Natural killer cell (primary cell): ENCODE data around the gene TPH2. TPM values are rescaled to one million over a fixed set of nuclear protein-coding genes. Genes with fewer than 3 reads are reported as not detected.

Source experiments
- ATAC-seq, 3 donors: fragments of 150-1000 bp in 2 of 3; fragments of 200-7000 bp in 1 of 3; cut with Tn5 transposase; 1 replicate in 1 of 3; 2 replicates in 2 of 3; pipeline ENCODE4 v1.10.0; 2021; ENCODE audit warnings: mild to moderate bottlenecking in 2 of 3, moderate library complexity in 2 of 3
- DNase-seq, 2 donors: peaks; one replicate each; pipeline versions ENCODE4 v3.0.0 to v3.0.0-alpha.2; 2013 to 2021; ENCODE audit warnings: mixed read lengths in 1 of 2
- H3K27ac ChIP-seq: one replicate; pipeline ENCODE4 v1.5.1; 2013; ENCODE audit warnings: mild to moderate bottlenecking, low read length
- H3K27me3 ChIP-seq: one replicate; pipeline ENCODE4 v1.6.1; 2013; ENCODE audit warnings: low read length; ENCODE audit not compliant: control insufficient read depth, insufficient read depth
- H3K36me3 ChIP-seq: one replicate; pipeline ENCODE4 v1.6.1; 2013; ENCODE audit warnings: low read length; ENCODE audit not compliant: control insufficient read depth, insufficient read depth
- H3K4me1 ChIP-seq: one replicate; pipeline ENCODE4 v1.6.1; 2013; ENCODE audit warnings: low read length; ENCODE audit not compliant: control insufficient read depth, insufficient read depth
- H3K4me3 ChIP-seq: one replicate; pipeline ENCODE4 v1.5.1; 2013; ENCODE audit warnings: low read length
- H3K9me3 ChIP-seq: one replicate; pipeline ENCODE4 v1.6.1; 2013; ENCODE audit warnings: low read length; ENCODE audit not compliant: control insufficient read depth, insufficient read depth
- H3K27ac Mint-ChIP-seq, 2 donors: one replicate each; pipeline ENCODE4 v1.8.0; 2022; ENCODE audit warnings: mild to moderate bottlenecking in 2 of 2, mixed read lengths in 2 of 2, moderate library complexity in 1 of 2
- H3K27me3 Mint-ChIP-seq, 2 donors: one replicate each; pipeline ENCODE4 v1.8.0; 2022; ENCODE audit warnings: low read depth in 2 of 2, mixed read lengths in 2 of 2
- H3K36me3 Mint-ChIP-seq: one replicate; pipeline ENCODE4 v1.8.0; 2022; ENCODE audit warnings: mixed read lengths
- H3K4me1 Mint-ChIP-seq, 2 donors: one replicate each; pipeline ENCODE4 v1.8.0; 2022; ENCODE audit warnings: mixed read lengths in 2 of 2
- H3K4me3 Mint-ChIP-seq: one replicate; pipeline ENCODE4 v1.8.0; 2022; ENCODE audit warnings: mild to moderate bottlenecking, moderate library complexity, mixed read lengths
- H3K9me3 Mint-ChIP-seq, 2 donors: one replicate each; pipeline ENCODE4 v1.8.0; 2022; ENCODE audit warnings: mixed read lengths in 2 of 2
- CTCF ChIP-seq: fragments of 200-600 bp; IDR thresholded peaks from one replicate; pipeline ENCODE4 v1.8.0; 2022; ENCODE audit warnings: antibody characterized with exemption
- WGBS: methylation state at CpG from one replicate; pipeline ENCODE4 v1.1.7; 2013; ENCODE audit warnings: missing lambda C conversion rate; ENCODE audit not compliant: insufficient coverage; 5-methylcytosine and 5-hydroxymethylcytosine counted together
- intact Hi-C: fragments of 100-400 bp; cut with micrococcal nuclease; formaldehyde crosslinking; loops from one replicate; pipeline ENCODE4 v1.14.2; 2022
- total RNA-seq, 4 donors: library from RNA; stranded (reverse); fragments of 120-200 nt in 1 of 4; gene quantifications; one replicate each; pipeline versions ENCODE4 v1.2.3 to v1.2.4, GENCODE V29; 2013 to 2022

Gene TPH2
- total RNA-seq, 3 donors from 2014 or later (not counting 1 experiment from before 2014, with no cell fraction given) = not detected

GRCh38 chr12:71958457-71958856 lies 19.8 kb downstream of the TPH2 start:
- no peaks in the 10 kb centered on the region for H3K4me1 Mint-ChIP-seq
- no peaks in the 10 kb centered on the region for H3K36me3 ChIP-seq

GRCh38 chr12:71958993-71959578 lies 20.4 kb downstream of the TPH2 start:
- no peaks in the 10 kb centered on the region for H3K9me3 Mint-ChIP-seq
- TF ChIP-seq CTCF = no peak

More at GRCh38 chr12:71958457-71958856, 19.8 kb downstream of the TPH2 start:
- Mint-ChIP-seq H3K9me3 (no peaks in the 10 kb centered on the region), H3K36me3 (no peaks in the 10 kb centered on the region), H3K27me3 (peaks cover 5 to 12% of the 10 kb centered on the region in 2 donors), H3K4me3 (no peak overlapping the region), H3K27ac (no peak overlapping the region)
- Histone ChIP-seq H3K27ac (no peak overlapping the region), H3K27me3 (no peaks in the 10 kb centered on the region), H3K9me3 (no peaks in the 10 kb centered on the region), H3K4me3 (no peak overlapping the region), H3K4me1 (no peaks in the 10 kb centered on the region)
- 67% methylated on average over 2 of the region's 2 CpGs for WGBS
- intact Hi-C loops = no loop called here
- no peak for TF ChIP-seq CTCF
- ATAC-seq (no peak), DNase-seq (no peak)

GRCh38 chr12:71967211-71967610 lies 28.6 kb downstream of the TPH2 start:
- ATAC-seq (no peak), DNase-seq (no peak)
- H3K9me3 ChIP-seq = no peaks in the 10 kb centered on the region
- intact Hi-C loops = no loop called here
- no peaks in the 10 kb centered on the region for H3K36me3 Mint-ChIP-seq
- H3K27ac ChIP-seq = no peak overlapping the region
- WGBS = 98% methylated on average over 3 of the region's 3 CpGs
- no peaks in the 10 kb centered on the region for H3K27me3 ChIP-seq
- no peaks in the 10 kb centered on the region for H3K4me1 Mint-ChIP-seq
- no peak overlapping the region for H3K4me3 ChIP-seq
- no peaks in the 10 kb centered on the region for H3K4me1 ChIP-seq
- no peaks in the 10 kb centered on the region for H3K36me3 ChIP-seq
- TF ChIP-seq CTCF = no peak
- peaks cover 7 to 10% of the 10 kb centered on the region in 2 donors for H3K27me3 Mint-ChIP-seq
- H3K4me3 Mint-ChIP-seq = no peak overlapping the region
- no peak overlapping the region for H3K27ac Mint-ChIP-seq
- H3K9me3 Mint-ChIP-seq = no peaks in the 10 kb centered on the region

More at GRCh38 chr12:71958993-71959578, 20.4 kb downstream of the TPH2 start:
- H3K36me3 Mint-ChIP-seq = no peaks in the 10 kb centered on the region
- no peak overlapping the region for H3K27ac Mint-ChIP-seq
- ATAC-seq = no peak
- Histone ChIP-seq H3K36me3 (no peaks in the 10 kb centered on the region), H3K27me3 (no peaks in the 10 kb centered on the region), H3K4me1 (no peaks in the 10 kb centered on the region), H3K4me3 (no peak overlapping the region), H3K9me3 (no peaks in the 10 kb centered on the region), H3K27ac (no peak overlapping the region)
- WGBS = 87% methylated on average over 3 of the region's 4 CpGs
- intact Hi-C loops = no loop called here
- peaks cover 0 to 11% of the 10 kb centered on the region in 2 donors for H3K27me3 Mint-ChIP-seq
- no peaks in the 10 kb centered on the region for H3K4me1 Mint-ChIP-seq
- H3K4me3 Mint-ChIP-seq = no peak overlapping the region
- no peak for DNase-seq

GRCh38 chr12:71969330-71969729 lies 30.7 kb downstream of the TPH2 start:
- WGBS = 94% methylated on average over 1 of the region's 1 CpG
- H3K4me3 ChIP-seq = no peak overlapping the region
- DNase-seq (no peak), ATAC-seq (no peak)
- H3K27ac ChIP-seq = no peak overlapping the region
- no peaks in the 10 kb centered on the region for H3K4me1 Mint-ChIP-seq
- no peaks in the 10 kb centered on the region for H3K9me3 ChIP-seq
- no peaks in the 10 kb centered on the region for H3K4me1 ChIP-seq
- H3K27me3 Mint-ChIP-seq = peaks cover 7 to 10% of the 10 kb centered on the region in 2 donors
- no peaks in the 10 kb centered on the region for H3K36me3 Mint-ChIP-seq
- H3K4me3 Mint-ChIP-seq = no peak overlapping the region
- TF ChIP-seq CTCF = no peak
- no peaks in the 10 kb centered on the region for H3K36me3 ChIP-seq
- intact Hi-C loops = no loop called here
- no peaks in the 10 kb centered on the region for H3K27me3 ChIP-seq
- no peaks in the 10 kb centered on the region for H3K9me3 Mint-ChIP-seq
- H3K27ac Mint-ChIP-seq = no peak overlapping the region
